ENCODE results near the gene IL36RN.

IL36RN gene

GRCh38 chr2:113058998-113059960, at the start of gene IL36RN:
Gene IL36RN, plus strand, starts transcription at chr2:113059198. Its CDS starts 241 bp downstream, at chr2:113059439.
- DNase-seq (ENCODE audit: low read depth in 2 of 2), result no peak

GRCh38 chr2:113009622-113010021, 49.4 kb upstream of the IL36RN start:
- DNase-seq (ENCODE audit: low read depth in 2 of 2), result no peak

- DNase-seq (ENCODE audit: low read depth in 2 of 2), result no peak
These were observed 48.9 kb upstream of the IL36RN start for GRCh38 chr2:113010088-113010487.

- no peak for DNase-seq (ENCODE audit: low read depth in 2 of 2)
These were observed 47.9 kb upstream of the IL36RN start for GRCh38 chr2:113011108-113011507.

- DNase-seq (ENCODE audit: low read depth in 2 of 2), result no peak
These were observed 46.3 kb upstream of the IL36RN start for GRCh38 chr2:113012436-113013335.

GRCh38 chr2:113013336-113013661, 45.7 kb upstream of the IL36RN start:
- DNase-seq (ENCODE audit: low read depth in 2 of 2), result no peak

- no peak for DNase-seq (ENCODE audit: low read depth in 2 of 2)
These were observed 44.9 kb upstream of the IL36RN start for GRCh38 chr2:113014067-113014466.

- no peak for DNase-seq (ENCODE audit: low read depth in 2 of 2)
These were observed 44.0 kb upstream of the IL36RN start for GRCh38 chr2:113015042-113015441.

GRCh38 chr2:113015655-113016054, 43.3 kb upstream of the IL36RN start:
- DNase-seq (ENCODE audit: low read depth in 2 of 2), result no peak

GRCh38 chr2:113018509-113018908, 40.5 kb upstream of the IL36RN start:
- DNase-seq (ENCODE audit: low read depth in 2 of 2), result no peak

GRCh38 chr2:113021312-113021711, 37.7 kb upstream of the IL36RN start:
- DNase-seq (ENCODE audit: low read depth in 2 of 2), result no peak

GRCh38 chr2:113024764-113025163, 34.2 kb upstream of the IL36RN start:
- DNase-seq (ENCODE audit: low read depth in 2 of 2), result no peak

- no peak for DNase-seq (ENCODE audit: low read depth in 2 of 2)
These were observed 33.3 kb upstream of the IL36RN start for GRCh38 chr2:113025737-113026136.

GRCh38 chr2:113027691-113028090, 31.3 kb upstream of the IL36RN start:
- DNase-seq (ENCODE audit: low read depth in 2 of 2), result no peak

GRCh38 chr2:113028112-113028511, 30.9 kb upstream of the IL36RN start:
- DNase-seq (ENCODE audit: low read depth in 2 of 2), result no peak

- DNase-seq (ENCODE audit: low read depth in 2 of 2), result no peak
These were observed 26.3 kb upstream of the IL36RN start for GRCh38 chr2:113032737-113033136.

GRCh38 chr2:113034016-113034415, 25.0 kb upstream of the IL36RN start:
- no peak for DNase-seq (ENCODE audit: low read depth in 2 of 2)

- no peak for DNase-seq (ENCODE audit: low read depth in 2 of 2)
These were observed 22.2 kb upstream of the IL36RN start for GRCh38 chr2:113036763-113037162.

GRCh38 chr2:113038291-113038690, 20.7 kb upstream of the IL36RN start:
- DNase-seq (ENCODE audit: low read depth in 2 of 2), result no peak

- no peak for DNase-seq (ENCODE audit: low read depth in 2 of 2)
These were observed 19.8 kb upstream of the IL36RN start for GRCh38 chr2:113039158-113039557.

GRCh38 chr2:113039719-113040118, 19.3 kb upstream of the IL36RN start:
- no peak for DNase-seq (ENCODE audit: low read depth in 2 of 2)

GRCh38 chr2:113041871-113042270, 17.1 kb upstream of the IL36RN start:
- DNase-seq (ENCODE audit: low read depth in 2 of 2), result no peak

- DNase-seq (ENCODE audit: low read depth in 2 of 2), result no peak
These were observed 12.5 kb upstream of the IL36RN start for GRCh38 chr2:113046465-113046864.
